ENCODE measurements around the gene SLC43A3. TPM values are rescaled to one million over a fixed set of nuclear protein-coding genes. Genes with fewer than 3 reads are reported as not detected.

Gene SLC43A3
- total RNA-seq, 2 donors from 2014 or later = 23.1 to 30.0 TPM

DNA sequence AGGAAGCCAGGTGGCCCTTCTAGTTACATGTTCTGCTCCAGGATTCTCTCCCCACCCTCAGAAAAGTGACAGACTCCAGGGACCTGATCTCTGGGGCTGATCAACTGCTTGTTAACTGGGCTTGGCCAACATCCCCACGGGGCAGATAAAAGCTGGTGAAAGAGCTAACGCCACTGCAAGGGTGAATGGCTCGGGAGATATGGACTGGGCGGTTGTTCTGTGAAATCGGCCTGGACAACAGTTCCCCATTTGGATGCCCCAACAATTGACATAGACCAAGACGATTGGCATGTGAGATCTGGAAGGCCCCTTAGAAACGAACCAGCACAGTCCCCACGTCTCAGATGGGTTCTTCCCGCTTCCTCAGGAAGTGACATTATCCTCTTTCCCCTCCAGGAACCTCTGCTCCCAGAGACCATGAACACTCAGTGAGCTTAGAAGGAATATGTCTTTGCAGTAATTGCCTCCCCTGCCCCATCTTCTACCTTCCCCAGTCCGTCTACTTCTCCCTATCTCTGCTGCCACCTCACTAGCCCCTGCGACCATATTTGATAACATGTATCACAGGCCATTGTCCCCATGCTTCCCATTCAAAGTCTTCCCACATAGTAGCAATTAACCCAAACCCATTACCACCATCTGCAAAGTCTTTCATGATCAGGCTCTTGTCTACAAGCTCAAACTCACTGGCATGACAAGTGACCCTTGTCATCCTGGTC is 30.9 kb downstream of the SLC43A3 start:
- no peak overlapping the region for H3K4me3 ChIP-seq
- WGBS, 2 donors = 80 to 87% methylated on average over 10 to 11 of the region's 11 CpGs
- ATAC-seq = no peak
- TF ChIP-seq POLR2A (IDR thresholded peaks at IDR 0.05) (no peak), CTCF (IDR thresholded peaks at IDR 0.05) (no peak)
- H3K27me3 ChIP-seq = no peaks in the 10 kb centered on the region
- H3K9me3 ChIP-seq = no peaks in the 10 kb centered on the region
- H3K36me3 ChIP-seq (replicated peaks in 1 of 2; ENCODE audit: insufficient read depth in 1 of 2, low read depth in 2 of 2) = no peaks in the 10 kb centered on the region
- H3K4me1 ChIP-seq = no peaks in the 10 kb centered on the region
- intact Hi-C loops (cut with DNase I) = no loop called here
- no peak for DNase-seq
- no peak overlapping the region for H3K27ac ChIP-seq

GRCh38 chr11:57394203-57394965 is 32.5 kb downstream of the SLC43A3 start:
- H3K4me3 ChIP-seq = no peak overlapping the region
- no peaks in the 10 kb centered on the region for H3K4me1 ChIP-seq
- DNase-seq (no peak), ATAC-seq (no peak)
- intact Hi-C loops (cut with DNase I) = no loop called here
- no peaks in the 10 kb centered on the region for H3K9me3 ChIP-seq
- no peaks in the 10 kb centered on the region for H3K36me3 ChIP-seq (replicated peaks in 1 of 2; ENCODE audit: insufficient read depth in 1 of 2, low read depth in 2 of 2)
- no peak for TF ChIP-seq POLR2A (IDR thresholded peaks at IDR 0.05)
- TF ChIP-seq CTCF (IDR thresholded peaks at IDR 0.05) = no peak
- 55 to 76% methylated on average over 4 of the region's 4 CpGs for WGBS, 2 donors
- H3K27me3 ChIP-seq = no peaks in the 10 kb centered on the region
- H3K27ac ChIP-seq = no peak overlapping the region

- ATAC-seq (no peak), DNase-seq (no peak)
- Histone ChIP-seq H3K4me1 (no peaks in the 10 kb centered on the region), H3K9me3 (no peaks in the 10 kb centered on the region), H3K4me3 (no peak overlapping the region), H3K36me3 (replicated peaks in 1 of 2; ENCODE audit: insufficient read depth in 1 of 2, low read depth in 2 of 2) (no peaks in the 10 kb centered on the region), H3K27me3 (no peaks in the 10 kb centered on the region), H3K27ac (no peak overlapping the region)
- intact Hi-C loops (cut with DNase I) = no loop called here
- WGBS, 2 donors = 73 to 83% methylated on average over 4 of the region's 4 CpGs
- TF ChIP-seq CTCF (IDR thresholded peaks at IDR 0.05) (no peak), POLR2A (IDR thresholded peaks at IDR 0.05) (no peak)
These were observed 34.2 kb downstream of the SLC43A3 start for GRCh38 chr11:57392763-57393105.

- H3K27me3 ChIP-seq = no peaks in the 10 kb centered on the region
- ATAC-seq (no peak), DNase-seq (no peak)
- H3K27ac ChIP-seq = no peak overlapping the region
- intact Hi-C loops (cut with DNase I) = no loop called here
- WGBS, 2 donors = 65 to 83% methylated on average over 8 of the region's 8 CpGs
- H3K9me3 ChIP-seq = no peaks in the 10 kb centered on the region
- no peaks in the 10 kb centered on the region for H3K4me1 ChIP-seq
- no peak for TF ChIP-seq CTCF (IDR thresholded peaks at IDR 0.05)
- TF ChIP-seq POLR2A (IDR thresholded peaks at IDR 0.05) = no peak
- no peaks in the 10 kb centered on the region for H3K36me3 ChIP-seq (replicated peaks in 1 of 2; ENCODE audit: insufficient read depth in 1 of 2, low read depth in 2 of 2)
- H3K4me3 ChIP-seq = no peak overlapping the region
These were observed 34.7 kb downstream of the SLC43A3 start for GRCh38 chr11:57392066-57392762.

All from body of pancreas (tissue), 4 donors.